SU-DHL-6 (cell line): Measurements from ENCODE around the gene SCRN1.
A peak's percentile ranks its signal among the peaks of the same experiment; 100 is the strongest.

Experiments
- H2AFZ ChIP-seq: fragments of 200-600 bp; sonication (generic); 2 replicates; pipeline ENCODE4 v1.6.1; 2014; ENCODE audit warnings: low read depth, mild to moderate bottlenecking, moderate library complexity, mixed read lengths, antibody characterized with exemption, low read length; ENCODE audit not compliant: severe bottlenecking
- H3F3A ChIP-seq: fragments of 200-600 bp; shearing (Covaris generic); 2 replicates; pipeline ENCODE4 v1.6.0; 2016; ENCODE audit warnings: antibody characterized with exemption, mild to moderate bottlenecking; ENCODE audit not compliant: insufficient read depth
- H3K27ac ChIP-seq: fragments of 200-600 bp; sonication (generic); 2 replicates; pipeline ENCODE4 v1.5.1; 2016; ENCODE audit warnings: low read depth, mild to moderate bottlenecking, low read length, moderate library complexity, mixed read lengths
- H3K27me3 ChIP-seq: fragments of 200-600 bp; sonication (generic), shearing (Covaris generic); 2 replicates; pipeline ENCODE4 v1.6.0; 2014; ENCODE audit warnings: mild to moderate bottlenecking, low read length
- H3K36me3 ChIP-seq: fragments of 200-600 bp; sonication (generic); 2 replicates; pipeline ENCODE4 v1.6.1; 2014; ENCODE audit warnings: mild to moderate bottlenecking, low read length, mixed read lengths
- H3K4me2 ChIP-seq: fragments of 300-600, 200-600 bp; shearing (Covaris generic), sonication (generic); 2 replicates; pipeline ENCODE4 v1.6.0; 2014; ENCODE audit warnings: low read length, low read depth, mild to moderate bottlenecking; ENCODE audit not compliant: poor library complexity, severe bottlenecking
- H3K4me3 ChIP-seq: fragments of 200-600 bp; sonication (generic); 2 replicates; pipeline ENCODE4 v1.5.1; 2014; ENCODE audit warnings: antibody characterized with exemption, low read length, mild to moderate bottlenecking, mixed read lengths; ENCODE audit not compliant: insufficient read depth, poor library complexity, severe bottlenecking
- H3K79me2 ChIP-seq: fragments of 200-600 bp; sonication (generic); 2 replicates; pipeline ENCODE4 v1.6.1; 2014; ENCODE audit warnings: mild to moderate bottlenecking, low read length, moderate library complexity; ENCODE audit not compliant: insufficient read depth
- H3K9ac ChIP-seq: fragments of 200-600 bp; sonication (generic); 2 replicates; pipeline ENCODE4 v1.7.0; 2014; ENCODE audit warnings: mild to moderate bottlenecking, low read length
- H3K9me2 ChIP-seq: fragments of 200-600 bp; sonication (generic); replicated peaks from 2 replicates; pipeline ENCODE4 v1.6.1; 2014; ENCODE audit warnings: low read length; ENCODE audit not compliant: insufficient read depth
- H3K9me3 ChIP-seq: fragments of 200-600 bp; sonication (generic); 2 replicates; pipeline ENCODE4 v1.6.1; 2014; ENCODE audit warnings: low read length, mixed read lengths; ENCODE audit not compliant: insufficient read depth
- H4K20me1 ChIP-seq: fragments of 200-600 bp; sonication (generic); 2 replicates; pipeline ENCODE4 v1.6.1; 2014; ENCODE audit warnings: low read depth, mild to moderate bottlenecking, antibody characterized with exemption, low read length, moderate library complexity, mixed read lengths
- CTCF ChIP-seq: fragments of 200-600 bp; sonication (generic); IDR thresholded peaks from one replicate; pipeline ENCODE4 v1.5.1; 2017; ENCODE audit warnings: antibody characterized with exemption, mild to moderate bottlenecking, low read length, moderate library complexity; ENCODE audit not compliant: insufficient read depth, poor library complexity, severe bottlenecking
- EZH2phosphoT487 ChIP-seq: fragments of 200-600 bp; sonication (generic), shearing (Covaris generic); conservative IDR thresholded peaks from 2 replicates; pipeline ENCODE4 v1.6.1; 2018; ENCODE audit warnings: mild to moderate bottlenecking, antibody characterized with exemption, low read length, moderate library complexity, mixed read lengths

Gene SCRN1

DNA sequence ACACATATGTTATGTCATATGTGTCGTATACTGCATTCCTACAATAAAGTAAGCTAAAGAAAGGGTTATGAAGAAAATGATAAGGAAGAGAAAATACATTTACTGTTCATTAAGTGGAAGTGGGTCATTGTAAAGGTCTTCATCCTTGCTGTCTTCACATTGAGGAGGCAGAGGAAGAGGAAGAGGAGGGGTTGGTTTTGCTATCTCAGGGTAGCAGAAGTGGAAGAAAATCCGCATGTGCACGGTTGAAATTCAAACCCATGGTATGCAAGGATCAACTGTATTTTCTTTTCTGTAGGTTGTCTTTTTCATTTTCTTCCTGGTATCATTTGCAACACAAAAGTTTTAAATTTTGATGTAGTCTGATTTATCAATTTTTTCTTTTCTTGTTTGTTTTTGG, 44.9 kb upstream of the SCRN1 start:
- Histone ChIP-seq H3K79me2 (no peaks in the 10 kb centered on the region), H3F3A (peaks cover 3% of the 10 kb centered on the region)
- TF ChIP-seq EZH2phosphoT487 (no peak), CTCF (no peak)

GRCh38 chr7:30032310-30033125, 42.9 kb upstream of the SCRN1 start:
- Histone ChIP-seq H3F3A (peaks cover 16% of the 10 kb centered on the region), H3K4me2 (no peak overlapping the region), H3K4me3 (no peak overlapping the region), H2AFZ (no peak overlapping the region), H3K9me2 (no peaks in the 10 kb centered on the region), H3K27me3 (no peaks in the 10 kb centered on the region), H3K36me3 (no peaks in the 10 kb centered on the region), H3K9ac (no peak overlapping the region), H3K27ac (no peak overlapping the region), H4K20me1 (no peaks in the 10 kb centered on the region; the same call in 1 of the 2 replicates), H3K9me3 (no peaks in the 10 kb centered on the region), H3K79me2 (no peaks in the 10 kb centered on the region)
- TF ChIP-seq EZH2phosphoT487 (no peak), CTCF (no peak)

More for the DNA sequence above, 44.9 kb upstream of the SCRN1 start:
- no peak overlapping the region for H3K9ac ChIP-seq
- H4K20me1 ChIP-seq: peaks cover 5% of the 10 kb centered on the region
- no peaks in the 10 kb centered on the region for H3K36me3 ChIP-seq
- H3K4me3 ChIP-seq: no peak overlapping the region
- no peaks in the 10 kb centered on the region for H3K27me3 ChIP-seq
- H3K4me2 ChIP-seq: no peak overlapping the region
- H3K27ac ChIP-seq: no peak overlapping the region
- H3K9me3 ChIP-seq: no peaks in the 10 kb centered on the region
- no peak overlapping the region for H2AFZ ChIP-seq
- H3K9me2 ChIP-seq: no peaks in the 10 kb centered on the region

- H4K20me1 ChIP-seq: no peaks in the 10 kb centered on the region; the same call in 1 of the 2 replicates
- peak overlapping the region; percentile 46 for H3K27ac ChIP-seq
- no peaks in the 10 kb centered on the region for H3K36me3 ChIP-seq
- H3K27me3 ChIP-seq: no peaks in the 10 kb centered on the region
- no peaks in the 10 kb centered on the region for H3K9me2 ChIP-seq
- peaks cover 16% of the 10 kb centered on the region; the same call in 1 of the 2 replicates for H3K79me2 ChIP-seq
- H3K4me3 ChIP-seq: peak overlapping the region; percentile 64
- peak overlapping the region; percentile 84 for H2AFZ ChIP-seq
- H3K4me2 ChIP-seq: peak overlapping the region; percentile 83
- H3K9me3 ChIP-seq: no peaks in the 10 kb centered on the region
- H3F3A ChIP-seq: peaks cover 23% of the 10 kb centered on the region
- H3K9ac ChIP-seq: peak overlapping the region; percentile 65
- TF ChIP-seq EZH2phosphoT487: no peak
- TF ChIP-seq CTCF: no peak
Observed at GRCh38 chr7:30029696-30030095, 40.1 kb upstream of the SCRN1 start.
